MG63 (cell line): ENCODE measurements around the gene WIPF2. TPM values are rescaled to one million over a fixed set of nuclear protein-coding genes. Genes with fewer than 3 reads are reported as not detected.

Experiments
- total RNA-seq: library from RNA; depleted of rRNA; stranded (reverse); fragments of >200 nt; shearing (Covaris generic); gene quantifications from 2 replicates; pipeline ENCODE4 v1.2.3, GENCODE V29; 2014; ENCODE audit warnings: low replicate concordance; rRNA removed

WIPF2 gene
- total RNA-seq, 1 experiment from 2014 or later, result 7.4 TPM

Other genes with a start within 250 kb of the WIPF2 start
- 232 and 331 TPM in 2 replicates for gene PSMD3, start 238.5 kb upstream of the WIPF2 start, total RNA-seq
- gene CSF3, start 203.9 kb upstream of the WIPF2 start, total RNA-seq, result not detected in 2 replicates
- gene MED24, start 164.9 kb upstream of the WIPF2 start, total RNA-seq, result 83.1 and 96.3 TPM in 2 replicates
- gene THRA, start 156.3 kb upstream of the WIPF2 start, total RNA-seq, result 11.5 and 18.1 TPM in 2 replicates
- 0.07 and 1.3 TPM in 2 replicates for gene NR1D1, start 118.7 kb upstream of the WIPF2 start, total RNA-seq
- gene MSL1, start 97.3 kb upstream of the WIPF2 start, total RNA-seq, result 44.9 and 53.4 TPM in 2 replicates
- 50.2 and 63.6 TPM in 2 replicates for gene CASC3, start 78.8 kb upstream of the WIPF2 start, total RNA-seq
- gene RAPGEFL1, start 41.8 kb upstream of the WIPF2 start, total RNA-seq, result 0.27 and 2.0 TPM in 2 replicates
- 31.1 and 111 TPM in 2 replicates for gene CDC6, start 68.6 kb downstream of the WIPF2 start, total RNA-seq
- 8.9 and 11.2 TPM in 2 replicates for gene RARA, start 89.9 kb downstream of the WIPF2 start, total RNA-seq
- gene GJD3, start 145.4 kb downstream of the WIPF2 start, total RNA-seq, result not detected in 2 replicates
- gene TOP2A, start 198.6 kb downstream of the WIPF2 start, total RNA-seq, result 138 and 187 TPM in 2 replicates
- 7.9 and 12.4 TPM in 2 replicates for gene IGFBP4, start 224.1 kb downstream of the WIPF2 start, total RNA-seq